ENCODE data around the gene CLPTM1L. TPM values are rescaled to one million over a fixed set of nuclear protein-coding genes. Genes with fewer than 3 reads are reported as not detected.

The CLPTM1L gene
- total RNA-seq, 1 donor from 2014 or later, result 131 TPM

DNA sequence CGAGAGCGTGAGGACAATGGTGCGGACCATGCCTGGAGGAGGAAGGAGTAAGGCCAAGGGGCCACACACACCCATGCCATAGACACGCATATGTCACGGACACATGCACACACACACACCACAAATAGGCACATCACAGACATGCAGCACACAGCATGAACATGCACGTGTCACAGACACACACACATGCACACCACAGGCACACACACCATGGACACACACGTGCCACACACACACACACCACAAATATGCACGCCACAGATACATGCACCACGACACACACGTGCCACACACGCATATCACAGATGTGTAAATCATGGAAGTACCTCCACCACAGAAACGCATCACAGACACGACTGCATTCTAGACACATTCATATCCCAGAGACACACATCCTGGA lies 66.7 kb downstream of the CLPTM1L start:
- Histone ChIP-seq H3K9ac (ENCODE audit: low read length) (no peak overlapping the region), H3K79me2 (ENCODE audit: insufficient read depth, low read length) (no peaks in the 10 kb centered on the region), H3K4me2 (ENCODE audit: low read length) (no peak overlapping the region), H4K20me1 (ENCODE audit: insufficient read depth, low read length) (no peaks in the 10 kb centered on the region), H2AFZ (ENCODE audit: low read depth, low read length) (no peak overlapping the region), H3K27ac (ENCODE audit: low read depth, low read length) (no peak overlapping the region), H3K27me3 (ENCODE audit: insufficient read depth, low read length) (no peaks in the 10 kb centered on the region), H3K4me3 (ENCODE audit: insufficient read depth, low read depth, low read length) (no peak overlapping the region), H3K9me3 (ENCODE audit: insufficient read depth, low read depth, low read length) (peaks cover 3% of the 10 kb centered on the region), H3K4me1 (ENCODE audit: insufficient read depth, low read length) (no peaks in the 10 kb centered on the region), H3K36me3 (ENCODE audit: insufficient read depth, low read length) (no peaks in the 10 kb centered on the region)
- no peaks in the 10 kb centered on the region for H3K36me3 Mint-ChIP-seq (ENCODE audit: low read depth, unreplicated experiment)
- DNase-seq (ENCODE audit: low read depth), result no peak
- TF ChIP-seq EZH2 (IDR thresholded peaks at IDR 0.05; ENCODE audit: insufficient read depth, low read length), result no peak
- TF ChIP-seq, protein P1, sequence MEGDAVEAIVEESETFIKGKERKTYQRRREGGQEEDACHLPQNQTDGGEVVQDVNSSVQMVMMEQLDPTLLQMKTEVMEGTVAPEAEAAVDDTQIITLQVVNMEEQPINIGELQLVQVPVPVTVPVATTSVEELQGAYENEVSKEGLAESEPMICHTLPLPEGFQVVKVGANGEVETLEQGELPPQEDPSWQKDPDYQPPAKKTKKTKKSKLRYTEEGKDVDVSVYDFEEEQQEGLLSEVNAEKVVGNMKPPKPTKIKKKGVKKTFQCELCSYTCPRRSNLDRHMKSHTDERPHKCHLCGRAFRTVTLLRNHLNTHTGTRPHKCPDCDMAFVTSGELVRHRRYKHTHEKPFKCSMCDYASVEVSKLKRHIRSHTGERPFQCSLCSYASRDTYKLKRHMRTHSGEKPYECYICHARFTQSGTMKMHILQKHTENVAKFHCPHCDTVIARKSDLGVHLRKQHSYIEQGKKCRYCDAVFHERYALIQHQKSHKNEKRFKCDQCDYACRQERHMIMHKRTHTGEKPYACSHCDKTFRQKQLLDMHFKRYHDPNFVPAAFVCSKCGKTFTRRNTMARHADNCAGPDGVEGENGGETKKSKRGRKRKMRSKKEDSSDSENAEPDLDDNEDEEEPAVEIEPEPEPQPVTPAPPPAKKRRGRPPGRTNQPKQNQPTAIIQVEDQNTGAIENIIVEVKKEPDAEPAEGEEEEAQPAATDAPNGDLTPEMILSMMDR (IDR thresholded peaks at IDR 0.05; ENCODE audit: insufficient read depth, low read depth, low read length), result no peak
- no peak overlapping the region for H3K27ac Mint-ChIP-seq (ENCODE audit: unreplicated experiment)
- H3K4me1 Mint-ChIP-seq (ENCODE audit: low read depth, unreplicated experiment), result no peaks in the 10 kb centered on the region
- FAIRE-seq, result no peak
- H3K9me3 Mint-ChIP-seq (ENCODE audit: unreplicated experiment), result no peaks in the 10 kb centered on the region
- no peak overlapping the region for H3K4me3 Mint-ChIP-seq (ENCODE audit: unreplicated experiment)
- peaks cover 10% of the 10 kb centered on the region for H3K27me3 Mint-ChIP-seq (ENCODE audit: low read depth, unreplicated experiment)

DNA sequence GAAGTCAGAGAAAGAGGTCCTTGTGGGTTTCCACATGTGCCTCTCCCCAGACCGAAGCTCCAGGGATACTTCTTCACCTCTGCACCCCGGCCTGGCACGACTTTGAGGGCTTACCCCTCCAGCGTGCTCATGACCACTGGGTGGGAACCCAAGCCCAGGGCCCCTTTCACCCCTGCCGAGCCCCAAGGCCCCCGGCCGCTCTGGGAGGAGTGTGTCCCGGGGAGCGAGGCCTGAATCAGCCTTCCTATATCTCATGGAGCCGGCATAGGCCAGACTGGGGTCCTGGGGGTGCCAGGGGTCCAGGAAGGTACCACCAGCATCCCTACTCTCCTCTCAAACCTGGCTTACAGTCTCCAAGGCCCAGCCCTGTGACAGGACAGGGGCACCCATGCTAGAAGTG lies 67.1 kb downstream of the CLPTM1L start:
- Histone ChIP-seq H4K20me1 (ENCODE audit: insufficient read depth, low read length) (no peaks in the 10 kb centered on the region), H3K79me2 (ENCODE audit: insufficient read depth, low read length) (no peaks in the 10 kb centered on the region), H3K4me2 (ENCODE audit: low read length) (no peak overlapping the region), H3K4me1 (ENCODE audit: insufficient read depth, low read length) (no peaks in the 10 kb centered on the region), H3K27me3 (ENCODE audit: insufficient read depth, low read length) (no peaks in the 10 kb centered on the region), H3K36me3 (ENCODE audit: insufficient read depth, low read length) (no peaks in the 10 kb centered on the region), H3K9me3 (ENCODE audit: insufficient read depth, low read depth, low read length) (peaks cover 3% of the 10 kb centered on the region), H3K4me3 (ENCODE audit: insufficient read depth, low read depth, low read length) (no peak overlapping the region), H3K9ac (ENCODE audit: low read length) (no peak overlapping the region), H3K27ac (ENCODE audit: low read depth, low read length) (no peak overlapping the region), H2AFZ (ENCODE audit: low read depth, low read length) (no peak overlapping the region)
- Mint-ChIP-seq H3K4me3 (ENCODE audit: unreplicated experiment) (no peak overlapping the region), H3K27me3 (ENCODE audit: low read depth, unreplicated experiment) (peaks cover 10% of the 10 kb centered on the region), H3K36me3 (ENCODE audit: low read depth, unreplicated experiment) (no peaks in the 10 kb centered on the region), H3K27ac (ENCODE audit: unreplicated experiment) (no peak overlapping the region), H3K4me1 (ENCODE audit: low read depth, unreplicated experiment) (no peaks in the 10 kb centered on the region), H3K9me3 (ENCODE audit: unreplicated experiment) (no peaks in the 10 kb centered on the region)
- no peak for DNase-seq (ENCODE audit: low read depth)
- FAIRE-seq, result no peak
- TF ChIP-seq, protein P1 (IDR thresholded peaks at IDR 0.05; ENCODE audit: insufficient read depth, low read depth, low read length), result no peak
- TF ChIP-seq EZH2 (IDR thresholded peaks at IDR 0.05; ENCODE audit: insufficient read depth, low read length), result no peak

GRCh38 chr5:1277331-1277730 lies 67.6 kb downstream of the CLPTM1L start:
- H3K4me3 Mint-ChIP-seq (ENCODE audit: unreplicated experiment), result no peak overlapping the region
- Histone ChIP-seq H3K4me3 (ENCODE audit: insufficient read depth, low read depth, low read length) (no peak overlapping the region), H3K27ac (ENCODE audit: low read depth, low read length) (no peak overlapping the region), H3K27me3 (ENCODE audit: insufficient read depth, low read length) (no peaks in the 10 kb centered on the region), H3K79me2 (ENCODE audit: insufficient read depth, low read length) (no peaks in the 10 kb centered on the region), H3K9me3 (ENCODE audit: insufficient read depth, low read depth, low read length) (peaks cover 3% of the 10 kb centered on the region), H4K20me1 (ENCODE audit: insufficient read depth, low read length) (no peaks in the 10 kb centered on the region), H3K4me1 (ENCODE audit: insufficient read depth, low read length) (no peaks in the 10 kb centered on the region), H3K9ac (ENCODE audit: low read length) (no peak overlapping the region), H2AFZ (ENCODE audit: low read depth, low read length) (no peak overlapping the region), H3K36me3 (ENCODE audit: insufficient read depth, low read length) (no peaks in the 10 kb centered on the region), H3K4me2 (ENCODE audit: low read length) (no peak overlapping the region)
- DNase-seq (ENCODE audit: low read depth), result no peak
- FAIRE-seq, result no peak
- no peak overlapping the region for H3K27ac Mint-ChIP-seq (ENCODE audit: unreplicated experiment)
- H3K4me1 Mint-ChIP-seq (ENCODE audit: low read depth, unreplicated experiment), result no peaks in the 10 kb centered on the region
- H3K36me3 Mint-ChIP-seq (ENCODE audit: low read depth, unreplicated experiment), result no peaks in the 10 kb centered on the region
- TF ChIP-seq EZH2 (IDR thresholded peaks at IDR 0.05; ENCODE audit: insufficient read depth, low read length), result no peak
- TF ChIP-seq, protein P1 (IDR thresholded peaks at IDR 0.05; ENCODE audit: insufficient read depth, low read depth, low read length), result no peak
- peaks cover 10% of the 10 kb centered on the region for H3K27me3 Mint-ChIP-seq (ENCODE audit: low read depth, unreplicated experiment)
- H3K9me3 Mint-ChIP-seq (ENCODE audit: unreplicated experiment), result no peaks in the 10 kb centered on the region

Data from astrocyte (in vitro differentiated cells and primary cell).